HL-60 (cell line): ENCODE data around the gene CRYM.

Experiments used
- DNase-seq, 2 experiments: peaks; one replicate each; pipeline ENCODE4 v3.0.0-alpha.2; 2010 to 2020; ENCODE audit warnings: low read depth in 1 of 2, low spot score in 1 of 2
- H3K27ac ChIP-seq: fragments of 250-450 bp; sonication (Bioruptor Pico); replicated peaks from 2 replicates; pipeline ENCODE4 v1.5.1; 2020; ENCODE audit warnings: mild to moderate bottlenecking, moderate library complexity
- H3K27me3 ChIP-seq: fragments of 250-450 bp; sonication (Bioruptor Pico); 2 replicates; pipeline ENCODE4 v1.5.1; 2021; ENCODE audit warnings: mild to moderate bottlenecking, moderate library complexity; ENCODE audit not compliant: insufficient read depth, poor library complexity, severe bottlenecking
- H3K4me3 ChIP-seq: replicated peaks from 2 replicates; pipeline ENCODE4 v1.5.1; 2011; ENCODE audit warnings: mild to moderate bottlenecking, control low read depth, low read length; ENCODE audit not compliant: insufficient read depth
- GABPA ChIP-seq: IDR thresholded peaks from 2 replicates; pipeline ENCODE4 v1.6.1; 2012; ENCODE audit warnings: low read depth
- POLR2AphosphoS5 ChIP-seq: IDR thresholded peaks from 2 replicates; pipeline ENCODE4 v1.6.1; 2012; ENCODE audit warnings: low read depth
- REST ChIP-seq: IDR thresholded peaks from 2 replicates; pipeline ENCODE4 v1.6.1; 2012; ENCODE audit warnings: low read depth; ENCODE audit not compliant: insufficient replicate concordance
- SPI1 ChIP-seq: IDR thresholded peaks from 2 replicates; pipeline ENCODE4 v1.6.1; 2012; ENCODE audit warnings: low read depth, mild to moderate bottlenecking, borderline replicate concordance
- TF ChIP-seq, protein P1 (sequence below): IDR thresholded peaks from one replicate; pipeline ENCODE4 v1.5.1; 2011; ENCODE audit warnings: low read length, control low read depth, inconsistent platforms; ENCODE audit not compliant: insufficient read depth

CRYM gene

DNA sequence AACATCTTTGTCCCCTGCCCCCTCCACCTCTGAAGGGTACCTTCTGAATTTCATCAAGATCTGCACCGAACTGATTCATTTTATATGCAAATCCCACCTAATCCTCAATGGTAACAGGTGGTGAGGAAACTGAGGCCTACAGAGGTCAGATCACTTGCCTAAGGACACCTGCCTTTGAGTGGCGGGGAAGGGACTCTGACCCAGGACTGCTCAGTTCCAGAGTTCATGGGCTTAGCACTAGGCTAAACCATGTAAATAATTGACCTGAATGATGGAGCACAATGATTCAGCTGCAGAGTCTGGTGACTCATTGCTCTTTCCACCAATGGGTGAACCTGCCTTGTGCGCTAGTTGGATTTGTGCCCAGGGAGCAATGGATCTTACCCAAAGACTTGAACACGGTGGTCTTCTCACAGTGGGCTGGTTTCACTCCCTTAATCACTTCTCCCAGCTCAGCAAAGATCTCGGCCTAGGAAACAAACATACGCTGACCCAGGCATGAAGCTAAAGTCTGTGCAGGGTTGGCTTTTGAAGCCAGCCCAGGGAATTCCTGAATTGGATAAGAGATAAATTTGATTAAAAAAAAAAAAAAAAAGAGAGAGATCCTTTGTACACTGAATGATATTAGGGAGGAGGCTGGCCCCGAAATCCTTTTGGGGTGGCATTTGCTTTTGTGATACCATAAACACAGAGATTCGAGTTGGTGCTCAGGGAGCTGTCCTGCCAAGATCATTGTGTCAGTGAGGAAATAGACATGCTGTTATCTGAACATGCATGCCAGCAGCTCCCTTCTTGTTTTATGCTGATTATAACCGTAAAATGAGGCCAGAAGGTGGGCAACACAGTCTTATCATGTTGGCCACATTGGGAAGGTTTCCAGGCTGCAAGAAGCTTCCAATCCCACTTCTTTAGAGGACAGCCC lies 17.0 kb downstream of the CRYM start:
- Histone ChIP-seq H3K27ac (no peak overlapping the region), H3K27me3 (no peaks in the 10 kb centered on the region), H3K4me3 (no peak overlapping the region)
- TF ChIP-seq GABPA (no peak), SPI1 (no peak), REST (no peak), POLR2AphosphoS5 (no peak)
- TF ChIP-seq, protein P1, sequence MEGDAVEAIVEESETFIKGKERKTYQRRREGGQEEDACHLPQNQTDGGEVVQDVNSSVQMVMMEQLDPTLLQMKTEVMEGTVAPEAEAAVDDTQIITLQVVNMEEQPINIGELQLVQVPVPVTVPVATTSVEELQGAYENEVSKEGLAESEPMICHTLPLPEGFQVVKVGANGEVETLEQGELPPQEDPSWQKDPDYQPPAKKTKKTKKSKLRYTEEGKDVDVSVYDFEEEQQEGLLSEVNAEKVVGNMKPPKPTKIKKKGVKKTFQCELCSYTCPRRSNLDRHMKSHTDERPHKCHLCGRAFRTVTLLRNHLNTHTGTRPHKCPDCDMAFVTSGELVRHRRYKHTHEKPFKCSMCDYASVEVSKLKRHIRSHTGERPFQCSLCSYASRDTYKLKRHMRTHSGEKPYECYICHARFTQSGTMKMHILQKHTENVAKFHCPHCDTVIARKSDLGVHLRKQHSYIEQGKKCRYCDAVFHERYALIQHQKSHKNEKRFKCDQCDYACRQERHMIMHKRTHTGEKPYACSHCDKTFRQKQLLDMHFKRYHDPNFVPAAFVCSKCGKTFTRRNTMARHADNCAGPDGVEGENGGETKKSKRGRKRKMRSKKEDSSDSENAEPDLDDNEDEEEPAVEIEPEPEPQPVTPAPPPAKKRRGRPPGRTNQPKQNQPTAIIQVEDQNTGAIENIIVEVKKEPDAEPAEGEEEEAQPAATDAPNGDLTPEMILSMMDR = no peak
- no peak for DNase-seq

- Histone ChIP-seq H3K27me3 (no peaks in the 10 kb centered on the region), H3K4me3 (no peak overlapping the region)
- TF ChIP-seq, protein P1 = no peak
Observed at GRCh38 chr16:21257284-21257683, 20.8 kb downstream of the CRYM start.

GRCh38 chr16:21256636-21257035 lies 21.5 kb downstream of the CRYM start:
- H3K27me3 ChIP-seq = no peaks in the 10 kb centered on the region
- no peak overlapping the region for H3K4me3 ChIP-seq
- H3K27ac ChIP-seq = no peak overlapping the region
- TF ChIP-seq SPI1 = no peak
- TF ChIP-seq GABPA = no peak
- TF ChIP-seq REST = no peak
- TF ChIP-seq POLR2AphosphoS5 = no peak
- TF ChIP-seq, protein P1 = no peak
- DNase-seq = no peak

More at GRCh38 chr16:21257284-21257683, 20.8 kb downstream of the CRYM start:
- no peak for DNase-seq
- H3K27ac ChIP-seq = no peak overlapping the region

GRCh38 chr16:21253470-21253869 lies 24.6 kb downstream of the CRYM start:
- DNase-seq = no peak
- Histone ChIP-seq H3K4me3 (no peak overlapping the region), H3K27me3 (no peaks in the 10 kb centered on the region), H3K27ac (no peak overlapping the region)
- no peak for TF ChIP-seq GABPA
- no peak for TF ChIP-seq REST
- TF ChIP-seq POLR2AphosphoS5 = no peak
- TF ChIP-seq, protein P1 = no peak
- TF ChIP-seq SPI1 = no peak
